Esophagus muscularis mucosa (tissue), 4 donors: ENCODE results near the gene NEK8. TPM values are rescaled to one million over a fixed set of nuclear protein-coding genes. Genes with fewer than 3 reads are reported as not detected.

Experiments used
- DNase-seq: peaks from one replicate; pipeline ENCODE4 v3.0.0-alpha.2; 2017; ENCODE audit errors: extremely low spot score
- H3K27ac ChIP-seq, 4 donors: fragments of 200-600 bp; sonication (generic); replicated peaks in 1 of 4; 1 replicate in 3 of 4; 2 replicates in 1 of 4; pipeline ENCODE4 v1.5.1; 2016 to 2019; ENCODE audit warnings: mild to moderate bottlenecking in 1 of 4
- H3K27me3 ChIP-seq, 4 donors: fragments of 200-600 bp; sonication (generic); one replicate each; pipeline versions ENCODE4 v1.5.1 to v1.6.0; 2016 to 2019
- H3K36me3 ChIP-seq, 4 donors: fragments of 200-600 bp; sonication (generic); one replicate each; pipeline ENCODE4 v1.5.1; 2016 to 2019
- H3K4me1 ChIP-seq, 4 donors: fragments of 200-600 bp; sonication (generic); one replicate each; pipeline ENCODE4 v1.5.1; 2016 to 2019
- H3K4me3 ChIP-seq, 4 donors: fragments of 200-600 bp; sonication (generic); 1 replicate in 2 of 4; 2 replicates in 2 of 4; pipeline ENCODE4 v1.5.1; 2016 to 2019; ENCODE audit warnings: mild to moderate bottlenecking in 4 of 4, moderate library complexity in 1 of 4
- H3K9me3 ChIP-seq, 4 donors: fragments of 200-600 bp; sonication (generic); 1 replicate in 3 of 4; 2 replicates in 1 of 4; pipeline ENCODE4 v1.5.1; 2016 to 2019
- EP300 ChIP-seq: sonication (generic); formaldehyde crosslinking; IDR thresholded peaks from one replicate; pipeline ENCODE4 v1.6.1; 2017; ENCODE audit warnings: antibody characterized with exemption
- POLR2A ChIP-seq: fragments of 450-650 bp; IDR thresholded peaks from one replicate; pipeline ENCODE4 v1.6.1; 2017; ENCODE audit warnings: antibody characterized with exemption, moderate library complexity, mild to moderate bottlenecking, low read depth
- POLR2AphosphoS5 ChIP-seq, 2 donors: sonication (generic); formaldehyde crosslinking; IDR thresholded peaks; one replicate each; pipeline ENCODE4 v1.6.1; 2017; ENCODE audit warnings: antibody characterized with exemption in 2 of 2
- WGBS: methylation state at CpG from one replicate; pipeline ENCODE4 v1.1.5; 2018; 5-methylcytosine and 5-hydroxymethylcytosine counted together
- intact Hi-C: fragments of 100-400 bp; cut with DNase I; formaldehyde crosslinking; loops from one replicate; pipeline ENCODE4 v1.15.1; 2023
- total RNA-seq, 4 donors: library from RNA; depleted of rRNA; stranded (reverse); fragments of >200 nt; gene quantifications; one replicate each; pipeline versions ENCODE4 v1.1.0 to v1.2.1, GENCODE V29; 2016
- TF ChIP-seq, protein P1 (sequence below), 3 experiments: fragments of 200-600 bp in 2 of 3; fragments of 450-650 bp in 1 of 3; sonication (generic) in 2 of 3; IDR thresholded peaks; one replicate each; pipeline ENCODE4 v1.5.1; 2017 to 2019; ENCODE audit warnings: antibody characterized with exemption in 3 of 3, mild to moderate bottlenecking in 2 of 3, moderate library complexity in 1 of 3

The NEK8 gene
- total RNA-seq, 4 donors from 2014 or later: 0.83 to 2.1 (median 1.6) TPM

GRCh38 chr17:28700278-28700677 is 28.3 kb upstream of the NEK8 start:
- no peaks in the 10 kb centered on the region for H3K9me3 ChIP-seq
- H3K4me1 ChIP-seq: no peaks in the 10 kb centered on the region
- WGBS: 85% methylated on average over 7 of the region's 8 CpGs
- no peaks in the 10 kb centered on the region for H3K27me3 ChIP-seq
- intact Hi-C loops: no loop called here
- H3K36me3 ChIP-seq: peaks cover 80 to 98% (median 94%) of the 10 kb centered on the region in 4 donors
- no peak for DNase-seq
- H3K4me3 ChIP-seq: no peak overlapping the region
- no peak overlapping the region for H3K27ac ChIP-seq
- TF ChIP-seq EP300 (no peak), POLR2AphosphoS5 (IDR thresholded peaks at IDR 0.05) (no peak), POLR2A (no peak)
- TF ChIP-seq, protein P1, sequence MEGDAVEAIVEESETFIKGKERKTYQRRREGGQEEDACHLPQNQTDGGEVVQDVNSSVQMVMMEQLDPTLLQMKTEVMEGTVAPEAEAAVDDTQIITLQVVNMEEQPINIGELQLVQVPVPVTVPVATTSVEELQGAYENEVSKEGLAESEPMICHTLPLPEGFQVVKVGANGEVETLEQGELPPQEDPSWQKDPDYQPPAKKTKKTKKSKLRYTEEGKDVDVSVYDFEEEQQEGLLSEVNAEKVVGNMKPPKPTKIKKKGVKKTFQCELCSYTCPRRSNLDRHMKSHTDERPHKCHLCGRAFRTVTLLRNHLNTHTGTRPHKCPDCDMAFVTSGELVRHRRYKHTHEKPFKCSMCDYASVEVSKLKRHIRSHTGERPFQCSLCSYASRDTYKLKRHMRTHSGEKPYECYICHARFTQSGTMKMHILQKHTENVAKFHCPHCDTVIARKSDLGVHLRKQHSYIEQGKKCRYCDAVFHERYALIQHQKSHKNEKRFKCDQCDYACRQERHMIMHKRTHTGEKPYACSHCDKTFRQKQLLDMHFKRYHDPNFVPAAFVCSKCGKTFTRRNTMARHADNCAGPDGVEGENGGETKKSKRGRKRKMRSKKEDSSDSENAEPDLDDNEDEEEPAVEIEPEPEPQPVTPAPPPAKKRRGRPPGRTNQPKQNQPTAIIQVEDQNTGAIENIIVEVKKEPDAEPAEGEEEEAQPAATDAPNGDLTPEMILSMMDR (IDR thresholded peaks at IDR 0.05): no peak

DNA sequence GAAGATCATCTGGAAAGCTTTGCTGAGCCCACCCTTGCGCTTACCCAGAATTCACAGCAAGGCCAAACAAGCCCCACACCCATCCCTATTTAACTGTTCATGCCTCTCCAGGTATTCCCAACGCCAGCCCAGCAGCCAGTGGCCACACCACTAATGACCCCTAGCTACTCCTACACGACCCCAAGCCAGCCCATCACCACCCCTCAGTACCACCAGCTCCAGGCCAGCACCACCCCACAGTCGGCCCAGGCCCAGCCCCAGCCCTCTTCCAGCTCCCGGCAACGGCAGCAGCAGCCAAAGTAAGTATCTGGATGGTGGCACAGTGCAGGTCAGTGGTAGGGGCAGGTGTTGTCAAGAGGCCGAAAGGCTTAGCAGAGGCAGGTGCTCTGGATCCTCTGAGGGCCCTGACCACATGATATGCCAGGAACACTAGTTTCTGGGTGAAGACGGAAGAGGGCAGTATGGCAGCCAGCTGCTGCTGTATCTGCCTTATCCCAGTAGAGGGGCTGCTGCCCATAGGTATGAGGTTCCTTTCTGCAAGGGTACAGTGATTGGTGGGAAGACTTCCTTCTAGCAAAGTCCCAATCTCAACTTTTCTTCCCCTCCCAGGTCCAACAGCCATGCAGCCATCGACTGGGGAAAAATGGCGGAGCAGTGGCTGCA is 27.6 kb upstream of the NEK8 start:
- Histone ChIP-seq H3K27ac (no peak overlapping the region), H3K27me3 (no peaks in the 10 kb centered on the region), H3K9me3 (no peaks in the 10 kb centered on the region), H3K4me3 (no peak overlapping the region), H3K36me3 (peaks cover 73 to 91% (median 87%) of the 10 kb centered on the region in 4 donors), H3K4me1 (no peaks in the 10 kb centered on the region)
- TF ChIP-seq POLR2A (no peak), EP300 (no peak), POLR2AphosphoS5 (IDR thresholded peaks at IDR 0.05) (no peak)
- TF ChIP-seq, protein P1 (IDR thresholded peaks at IDR 0.05): no peak
- intact Hi-C loops: no loop called here
- DNase-seq: no peak
- WGBS: 86% methylated on average over 9 of the region's 10 CpGs

GRCh38 chr17:28702026-28702751 is 26.4 kb upstream of the NEK8 start:
- Histone ChIP-seq H3K36me3 (peaks cover 61 to 79% (median 75%) of the 10 kb centered on the region in 4 donors), H3K4me1 (no peaks in the 10 kb centered on the region)
- WGBS: 73% methylated on average over 10 of the region's 10 CpGs

GRCh38 chr17:28702752-28703150 is 25.8 kb upstream of the NEK8 start:
- DNase-seq: no peak
- Histone ChIP-seq H3K27ac (no peak overlapping the region), H3K36me3 (peaks cover 55 to 73% (median 69%) of the 10 kb centered on the region in 4 donors), H3K27me3 (no peaks in the 10 kb centered on the region), H3K4me3 (no peak overlapping the region), H3K4me1 (no peaks in the 10 kb centered on the region), H3K9me3 (no peaks in the 10 kb centered on the region)
- 67% methylated on average over 3 of the region's 3 CpGs for WGBS
- no peak for TF ChIP-seq POLR2A
- no peak for TF ChIP-seq EP300
- no peak for TF ChIP-seq POLR2AphosphoS5 (IDR thresholded peaks at IDR 0.05)
- TF ChIP-seq, protein P1 (IDR thresholded peaks at IDR 0.05): no peak
- intact Hi-C loops: no loop called here

More at GRCh38 chr17:28702026-28702751, 26.4 kb upstream of the NEK8 start:
- DNase-seq: no peak
- no peak overlapping the region for H3K27ac ChIP-seq
- TF ChIP-seq, protein P1 (IDR thresholded peaks at IDR 0.05): no peak
- no peak for TF ChIP-seq EP300
- TF ChIP-seq POLR2AphosphoS5 (IDR thresholded peaks at IDR 0.05): no peak
- no peak for TF ChIP-seq POLR2A
- intact Hi-C loops: no loop called here
- H3K4me3 ChIP-seq: no peak overlapping the region
- no peaks in the 10 kb centered on the region for H3K27me3 ChIP-seq
- no peaks in the 10 kb centered on the region for H3K9me3 ChIP-seq
